HepG2 (cell line): ENCODE measurements around the gene NRL. TPM values are rescaled to one million over a fixed set of nuclear protein-coding genes. Genes with fewer than 3 reads are reported as not detected.

ENCODE experiments used
- ARID2 ChIP-seq: sonication (generic); formaldehyde crosslinking; IDR thresholded peaks from 2 replicates; pipeline ENCODE4 v1.8.1; 2022; ENCODE audit warnings: mild to moderate bottlenecking, missing genetic modification reagents, borderline replicate concordance
- GABPA ChIP-seq, 2 experiments: IDR thresholded peaks; 2 replicates each; pipeline ENCODE4 v1.6.1; 2011 to 2016; ENCODE audit warnings: low read depth in 2 of 2, low read length in 1 of 2, missing biosample characterization in 1 of 2, missing genetic modification characterization in 1 of 2
- HDAC1 ChIP-seq: sonication (generic); formaldehyde crosslinking; IDR thresholded peaks from 2 replicates; pipeline ENCODE4 v1.5.1; 2020; ENCODE audit warnings: mild to moderate bottlenecking, missing genetic modification reagents
- HNF1B ChIP-seq: sonication (generic); formaldehyde crosslinking; IDR thresholded peaks from 2 replicates; pipeline ENCODE4 v1.5.1; 2020; ENCODE audit warnings: mild to moderate bottlenecking, moderate library complexity, missing genetic modification reagents
- IRX3 ChIP-seq: sonication (generic); formaldehyde crosslinking; IDR thresholded peaks from 2 replicates; pipeline ENCODE4 v1.8.1; 2023; ENCODE audit warnings: mild to moderate bottlenecking, low read depth, missing genetic modification reagents, borderline replicate concordance
- KDM2A ChIP-seq: sonication (generic); formaldehyde crosslinking; IDR thresholded peaks from 2 replicates; pipeline ENCODE4 v1.4.0; 2020; ENCODE audit warnings: low read depth, missing genetic modification reagents, borderline replicate concordance
- KLF9 ChIP-seq: IDR thresholded peaks from 2 replicates; pipeline ENCODE4 v1.6.1; 2016; ENCODE audit warnings: low read depth
- MAZ ChIP-seq, 2 experiments: sonication (generic) in 1 of 2; formaldehyde crosslinking in 1 of 2; IDR thresholded peaks; 2 replicates each; pipeline versions ENCODE4 v1.5.0 to v1.6.1; 2012 to 2020; ENCODE audit warnings: low read depth in 2 of 2, mild to moderate bottlenecking in 2 of 2, borderline replicate concordance in 1 of 2, improper control_type of control experiment in 1 of 2, low read length in 1 of 2, missing genetic modification reagents in 1 of 2, moderate library complexity in 1 of 2
- MEIS1 ChIP-seq: sonication (generic); formaldehyde crosslinking; IDR thresholded peaks from 2 replicates; pipeline ENCODE4 v1.9.0; 2021; ENCODE audit warnings: mild to moderate bottlenecking, missing genetic modification reagents, moderate library complexity, borderline replicate concordance
- SNAPC4 ChIP-seq: sonication (generic); formaldehyde crosslinking; IDR thresholded peaks from 2 replicates; pipeline ENCODE4 v1.4.0; 2020; ENCODE audit warnings: mild to moderate bottlenecking, missing genetic modification reagents
- SRF ChIP-seq: IDR thresholded peaks from 2 replicates; pipeline ENCODE4 v1.6.1; 2011; ENCODE audit warnings: mild to moderate bottlenecking, low read depth, low read length, moderate library complexity
- SRSF9 ChIP-seq: fragments of 200-400 bp; formaldehyde crosslinking; IDR thresholded peaks from 2 replicates; pipeline ENCODE4 v1.6.1; 2018; ENCODE audit warnings: borderline replicate concordance, mild to moderate bottlenecking, low read depth, low read length; ENCODE audit not compliant: insufficient read depth, poor library complexity, severe bottlenecking
- ZBTB1 ChIP-seq: sonication (generic); formaldehyde crosslinking; IDR thresholded peaks from 2 replicates; pipeline ENCODE4 v1.4.0; 2020; ENCODE audit warnings: missing genetic modification reagents, borderline replicate concordance
- ZNF280D ChIP-seq: sonication (generic); formaldehyde crosslinking; IDR thresholded peaks from 2 replicates; pipeline ENCODE4 v1.5.1; 2020; ENCODE audit warnings: mild to moderate bottlenecking, missing genetic modification reagents
- ZNF546 ChIP-seq: sonication (generic); formaldehyde crosslinking; conservative IDR thresholded peaks from 2 replicates; pipeline ENCODE4 v1.8.1; 2023; ENCODE audit warnings: mild to moderate bottlenecking, missing genetic modification reagents
- ZNF552 ChIP-seq: sonication (generic); formaldehyde crosslinking; IDR thresholded peaks from 2 replicates; pipeline ENCODE4 v1.9.0; 2022; ENCODE audit warnings: missing genetic modification reagents, mild to moderate bottlenecking, borderline replicate concordance
- ZNF557 ChIP-seq: sonication (generic); formaldehyde crosslinking; IDR thresholded peaks from 2 replicates; pipeline ENCODE4 v1.4.0; 2020; ENCODE audit warnings: missing genetic modification reagents
- ZNF792 ChIP-seq: IDR thresholded peaks from 2 replicates; pipeline ENCODE4 v1.6.1; 2016
- polyA plus RNA-seq, 8 experiments: library from polyadenylated mRNA; depleted of rRNA in 3 of 8; stranded (reverse) in 7 of 8; unstranded in 1 of 8; fragments of >200 nt; fragmentation: Illumina TruSeq in 4 of 8; extraction: Trizol in 4 of 8; gene quantifications; 2 replicates each; pipeline versions ENCODE4 v1.2.1 to v1.2.3, GENCODE V29; 2011 to 2016; ENCODE audit warnings: low read depth in 4 of 8, missing spikeins in 1 of 8, mixed read lengths in 1 of 8; ENCODE audit not compliant: insufficient read depth in 1 of 8
- total RNA-seq, 5 experiments: library from RNA; depleted of rRNA; stranded (reverse); fragments of >200 nt; fragmentation: Illumina TruSeq; extraction: Trizol; gene quantifications; 2 replicates each; pipeline ENCODE4 v1.2.3, GENCODE V29; 2016; ENCODE audit warnings: low read depth in 1 of 5

The NRL gene
- total and polyA plus RNA-seq, 2 of the 13 experiments (the other 11 are each of a cell fraction or from before 2014, with no cell fraction given), result 2.5 to 4.7 TPM

- TF ChIP-seq SNAPC4 (no peak), MAZ (IDR thresholded peaks at IDR 0.05; ENCODE audit: borderline replicate concordance, low read depth, low read length) (no peak; the same call in 1 of the 2 replicates), MAZ (CRISPR knock-in tag; IDR thresholded peaks at IDR 0.05; ENCODE audit: low read depth) (peak; percentile 41; the same call in 1 of the 2 replicates), ZBTB1 (CRISPR knock-in tag) (no peak), ZNF792 (CRISPR knock-in tag) (no peak), HDAC1 (CRISPR knock-in tag) (no peak), SRF (no peak), ZNF557 (CRISPR knock-in tag) (no peak), KDM2A (CRISPR knock-in tag) (peak; percentile 39; the same call in 1 of the 2 replicates), IRX3 (CRISPR knock-in tag) (no peak), ZNF546 (CRISPR knock-in tag) (no peak), SRSF9 (no peak), ARID2 (CRISPR knock-in tag) (no peak), GABPA (IDR thresholded peaks at IDR 0.05; ENCODE audit: low read depth, low read length) (no peak), GABPA (CRISPR knock-in tag; IDR thresholded peaks at IDR 0.05; ENCODE audit: low read depth) (0 out of 2 replicates have a peak, but pooled peaks have one; percentile 26), MEIS1 (peak; percentile 87), ZNF280D (CRISPR knock-in tag) (no peak), HNF1B (CRISPR knock-in tag) (peak; percentile 71; the same call in 1 of the 2 replicates), KLF9 (CRISPR knock-in tag) (no peak), ZNF552 (CRISPR knock-in tag) (no peak)
These were observed 56.3 kb downstream of the NRL start (continued) for GRCh38 chr14:24058260-24058950.
